ENCODE data around the gene TOMM5. TPM values are rescaled to one million over a fixed set of nuclear protein-coding genes. Genes with fewer than 3 reads are reported as not detected.

TOMM5 gene
- total and polyA plus RNA-seq, 2 of the 13 experiments (the other 11 are each of a cell fraction or from before 2014, with no cell fraction given), result 147 to 315 TPM

- TF ChIP-seq MYPOP (CRISPR knock-in tag; IDR thresholded peaks at IDR 0.05) (no peak), HES4 (CRISPR knock-in tag; IDR thresholded peaks at IDR 0.05; ENCODE audit: borderline replicate concordance) (no peak), PHF21A (CRISPR knock-in tag; IDR thresholded peaks at IDR 0.05) (no peak), ZNF296 (CRISPR knock-in tag; conservative IDR thresholded peaks at IDR 0.05) (no peak), NKX3-1 (CRISPR knock-in tag; IDR thresholded peaks at IDR 0.05) (no peak), ZBTB40 (IDR thresholded peaks at IDR 0.05) (no peak), ZBTB40 (CRISPR knock-in tag; IDR thresholded peaks at IDR 0.05) (no peak)
Measured at GRCh38 chr9:37619806-37620205, 27.4 kb upstream of the TOMM5 start (continued).

All from HepG2 (cell line).